H1 (cell line): Measurements from ENCODE around the gene COL12A1. TPM values are rescaled to one million over a fixed set of nuclear protein-coding genes. Genes with fewer than 3 reads are reported as not detected.

Experiments
- CTCF ChIA-PET: fragments of 300-600 bp; sonication (Branson Sonifier 250); formaldehyde crosslinking; loops from one replicate; lab custom pipeline; 2021; ENCODE audit not compliant: partially characterized antibody; lab: Charles Lee
- POLR2A ChIA-PET: fragments of 300-600 bp; sonication (Branson Sonifier 250); formaldehyde crosslinking; loops from one replicate; lab custom pipeline; 2021; ENCODE audit warnings: inconsistent platforms; ENCODE audit not compliant: partially characterized antibody; lab: Charles Lee
- DNase-seq, 2 experiments: peaks; one replicate each; pipeline versions ENCODE4 v3.0.0 to v3.0.0-alpha.2; 2010 to 2022; ENCODE audit warnings: low spot score in 2 of 2, low read depth in 1 of 2, mixed read lengths in 1 of 2
- FAIRE-seq: peaks from 2 replicates; lab custom pipeline; 2011; peaks lifted over from hg19 to GRCh38; lab: Jason Lieb, UNC
- H2AFZ ChIP-seq: 2 replicates; pipeline ENCODE4 v1.8.1; 2012; ENCODE audit warnings: low read length, inconsistent platforms
- H2AK5ac ChIP-seq: 2 replicates; pipeline ENCODE4 v1.6.1; 2013; ENCODE audit warnings: low read depth, low read length
- H2BK120ac ChIP-seq: replicated peaks from 2 replicates; pipeline ENCODE3; 2013; ENCODE audit warnings: low read depth, low read length, inconsistent platforms
- H2BK12ac ChIP-seq: 2 replicates; pipeline ENCODE4 v1.6.1; 2013; ENCODE audit warnings: low read depth, low read length
- H2BK15ac ChIP-seq: 2 replicates; pipeline ENCODE4 v1.6.1; 2013; ENCODE audit warnings: low read length
- H2BK20ac ChIP-seq: 2 replicates; pipeline ENCODE4 v1.6.1; 2013; ENCODE audit warnings: low read length
- H2BK5ac ChIP-seq: 2 replicates; pipeline ENCODE4 v1.6.1; 2013; ENCODE audit warnings: low read depth, low read length
- H3K14ac ChIP-seq: 2 replicates; pipeline ENCODE4 v1.6.1; 2013; ENCODE audit warnings: inconsistent platforms; ENCODE audit not compliant: insufficient read length
- H3K18ac ChIP-seq: 2 replicates; pipeline ENCODE4 v1.6.1; 2013; ENCODE audit warnings: low read length; ENCODE audit errors: extremely low read depth
- H3K23ac ChIP-seq: 2 replicates; pipeline ENCODE4 v1.6.1; 2013; ENCODE audit warnings: inconsistent platforms; ENCODE audit not compliant: insufficient read length
- H3K23me2 ChIP-seq: 2 replicates; pipeline ENCODE4 v1.6.1; 2013; ENCODE audit warnings: low read depth, low read length
- H3K27ac ChIP-seq: 2 replicates; pipeline ENCODE4 v1.6.1; 2011; ENCODE audit warnings: low read depth, low read length, inconsistent platforms
- H3K27me3 ChIP-seq, 4 experiments: replicated peaks in 1 of 4; 1 replicate in 1 of 4; 2 replicates in 3 of 4; pipeline versions ENCODE4 v1.6.1 to v1.8.1; 2011 to 2013; ENCODE audit warnings: low read length in 3 of 4, mild to moderate bottlenecking in 3 of 4, inconsistent platforms in 2 of 4, mixed read lengths in 2 of 4, moderate library complexity in 1 of 4; ENCODE audit not compliant: control insufficient read depth in 3 of 4, insufficient read depth in 3 of 4; ENCODE audit errors: extremely low read depth in 1 of 4
- H3K36me3 ChIP-seq, 4 experiments: 2 replicates each; pipeline versions ENCODE4 v1.6.1 to v1.8.1; 2011 to 2013; ENCODE audit warnings: mild to moderate bottlenecking in 4 of 4, low read length in 3 of 4, moderate library complexity in 2 of 4, control low read depth in 1 of 4, inconsistent platforms in 1 of 4; ENCODE audit not compliant: insufficient read depth in 4 of 4, control insufficient read depth in 2 of 4
- H3K4ac ChIP-seq: replicated peaks from 2 replicates; pipeline ENCODE3; 2013; ENCODE audit warnings: low read length, low read depth, mixed read lengths, inconsistent platforms; ENCODE audit not compliant: insufficient read length
- H3K4me1 ChIP-seq, 4 experiments: replicated peaks in 1 of 4; 1 replicate in 1 of 4; 2 replicates in 3 of 4; pipeline versions ENCODE4 v1.6.1 to v1.8.1; 2011 to 2013; ENCODE audit warnings: low read length in 3 of 4, inconsistent platforms in 2 of 4, mixed read lengths in 1 of 4; ENCODE audit not compliant: insufficient read depth in 4 of 4, control insufficient read depth in 3 of 4
- H3K4me2 ChIP-seq, 2 experiments: 2 replicates each; pipeline versions ENCODE4 v1.6.1 to v1.8.1; 2011 to 2013; ENCODE audit warnings: low read depth in 2 of 2, low read length in 2 of 2, control low read depth in 1 of 2, inconsistent platforms in 1 of 2, mild to moderate bottlenecking in 1 of 2; ENCODE audit not compliant: insufficient read depth in 1 of 2
- H3K4me3 ChIP-seq, 4 experiments: fragments of 200-600, 300-600 bp in 1 of 4; sonication (generic), shearing (Covaris generic), sonication (Bioruptor Twin) in 1 of 4; 2 replicates each; pipeline versions ENCODE4 v1.5.1 to v1.8.1; 2011 to 2016; ENCODE audit warnings: low read length in 4 of 4, low read depth in 3 of 4, control low read depth in 2 of 4, inconsistent platforms in 2 of 4, mild to moderate bottlenecking in 2 of 4, mixed read lengths in 1 of 4, moderate library complexity in 1 of 4; ENCODE audit not compliant: insufficient read depth in 2 of 4; ENCODE audit errors: extremely low read depth in 1 of 4
- H3K56ac ChIP-seq: replicated peaks from 2 replicates; pipeline ENCODE3; 2013; ENCODE audit warnings: low read depth, mild to moderate bottlenecking, mixed read lengths, low read length, inconsistent platforms; ENCODE audit not compliant: insufficient read length
- H3K79me1 ChIP-seq: 2 replicates; pipeline ENCODE4 v1.6.1; 2013; ENCODE audit warnings: low read depth, low read length, control low read depth
- H3K79me2 ChIP-seq, 2 experiments: 2 replicates each; pipeline versions ENCODE4 v1.6.1 to v1.8.1; 2012 to 2013; ENCODE audit warnings: low read length in 2 of 2, mild to moderate bottlenecking in 2 of 2, inconsistent platforms in 1 of 2; ENCODE audit not compliant: insufficient read depth in 2 of 2, control insufficient read depth in 1 of 2
- H3K9ac ChIP-seq, 4 experiments: replicated peaks in 1 of 4; 1 replicate in 1 of 4; 2 replicates in 3 of 4; pipeline versions ENCODE4 v1.6.1 to v1.8.1; 2011 to 2013; ENCODE audit warnings: low read depth in 3 of 4, low read length in 3 of 4, control low read depth in 2 of 4, mild to moderate bottlenecking in 2 of 4, moderate library complexity in 2 of 4, inconsistent platforms in 1 of 4; ENCODE audit errors: extremely low read depth in 1 of 4
- H3K9me3 ChIP-seq, 2 experiments: 2 replicates each; pipeline versions ENCODE4 v1.6.1 to v1.8.1; 2012 to 2013; ENCODE audit warnings: mild to moderate bottlenecking in 2 of 2, moderate library complexity in 2 of 2, control low read depth in 1 of 2, inconsistent platforms in 1 of 2, low read depth in 1 of 2, low read length in 1 of 2, mixed read lengths in 1 of 2; ENCODE audit not compliant: insufficient read depth in 2 of 2
- H4K20me1 ChIP-seq, 2 experiments: replicated peaks in 1 of 2; 2 replicates each; pipeline versions ENCODE3 to v1.8.1; 2011 to 2013; ENCODE audit warnings: inconsistent platforms in 2 of 2, low read length in 2 of 2, mild to moderate bottlenecking in 1 of 2; ENCODE audit not compliant: insufficient read depth in 2 of 2, control insufficient read depth in 1 of 2
- H4K5ac ChIP-seq: 2 replicates; pipeline ENCODE4 v1.6.1; 2013; ENCODE audit warnings: low read length, low read depth, mixed read lengths, inconsistent platforms; ENCODE audit not compliant: insufficient read length
- H4K8ac ChIP-seq: 2 replicates; pipeline ENCODE4 v1.8.0; 2013; ENCODE audit warnings: mild to moderate bottlenecking, moderate library complexity, low read length, inconsistent platforms; ENCODE audit not compliant: insufficient read depth; ENCODE audit errors: extremely low read depth
- H4K91ac ChIP-seq: replicated peaks from 2 replicates; pipeline ENCODE3; 2013; ENCODE audit warnings: low read length, mixed read lengths, inconsistent platforms; ENCODE audit not compliant: insufficient read length
- CREB1 ChIP-seq: IDR thresholded peaks from 2 replicates; pipeline ENCODE4 v1.6.1; 2012; ENCODE audit warnings: inconsistent platforms
- CTCF ChIP-seq, 3 experiments: IDR thresholded peaks; 1 replicate in 2 of 3; 2 replicates in 1 of 3; pipeline versions ENCODE4 v1.5.1 to v1.6.1; 2011; ENCODE audit warnings: low read length in 3 of 3, mild to moderate bottlenecking in 3 of 3, inconsistent platforms in 2 of 3, low read depth in 1 of 3, moderate library complexity in 1 of 3; ENCODE audit not compliant: insufficient read depth in 1 of 3; ENCODE audit errors: control extremely low read depth in 1 of 3
- RAD21 ChIP-seq, 2 experiments: IDR thresholded peaks in 1 of 2; conservative IDR thresholded peaks in 1 of 2; 2 replicates each; pipeline ENCODE4 v1.6.1; 2011; ENCODE audit warnings: low read depth in 2 of 2, low read length in 2 of 2, improper control_type of control experiment in 1 of 2, inconsistent platforms in 1 of 2, mild to moderate bottlenecking in 1 of 2, moderate library complexity in 1 of 2
- RNF2 ChIP-seq: fragments of 200-900, 300-1000 bp; sonication (generic); IDR thresholded peaks from 2 replicates; pipeline ENCODE4 v1.7.1; 2016; ENCODE audit warnings: borderline replicate concordance, low read depth, mild to moderate bottlenecking, antibody characterized with exemption, low read length; ENCODE audit not compliant: poor library complexity, severe bottlenecking; ENCODE audit errors: missing control alignments
- SUZ12 ChIP-seq: fragments of 200-600 bp; sonication (generic); IDR thresholded peaks from 2 replicates; pipeline ENCODE4 v1.6.1; 2012; ENCODE audit warnings: mild to moderate bottlenecking, inconsistent platforms, low read length, moderate library complexity, mixed read lengths
- WGBS, 2 experiments: shearing (Covaris generic) in 1 of 2; methylation state at CpG; one replicate each; pipeline versions ENCODE4 v1.1.6 to v1.1.7; 2013 to 2015; ENCODE audit warnings: low lambda C conversion rate in 2 of 2, mixed read lengths in 2 of 2, inconsistent platforms in 1 of 2, low coverage in 1 of 2, missing lambda C conversion rate in 1 of 2; ENCODE audit not compliant: insufficient replicate concordance in 2 of 2, insufficient coverage in 1 of 2, insufficient read length in 1 of 2; ENCODE audit errors: extremely low coverage in 1 of 2, missing lambda C conversion rate in 1 of 2; 5-methylcytosine and 5-hydroxymethylcytosine counted together
- polyA plus RNA-seq, 7 experiments: library from polyadenylated mRNA; depleted of rRNA in 3 of 7; stranded (reverse) in 5 of 7; unstranded in 2 of 7; fragments of >200 nt in 5 of 7; fragments of 200-250 nt in 2 of 7; gene quantifications; 1 replicate in 5 of 7; 2 replicates in 1 of 7; 4 replicates in 1 of 7; pipeline versions ENCODE4 v1.2.1 to v1.2.3, GENCODE V29; 2011 to 2013; ENCODE audit warnings: missing spikeins in 2 of 7, mixed read lengths in 2 of 7
- total RNA-seq: library from RNA; stranded (reverse); fragmentation: NEBNext Ultra II Directional; extraction: Animal tissue kit (Norgen Biotek cat#: 25700); gene quantifications from 2 replicates; pipeline ENCODE4 v1.2.1, GENCODE V29; 2021

The COL12A1 gene
- total and polyA plus RNA-seq, 2 of the 8 experiments (the other 6 are each of a cell fraction or from before 2014, with no cell fraction given): 1.4 to 4.7 TPM

DNA sequence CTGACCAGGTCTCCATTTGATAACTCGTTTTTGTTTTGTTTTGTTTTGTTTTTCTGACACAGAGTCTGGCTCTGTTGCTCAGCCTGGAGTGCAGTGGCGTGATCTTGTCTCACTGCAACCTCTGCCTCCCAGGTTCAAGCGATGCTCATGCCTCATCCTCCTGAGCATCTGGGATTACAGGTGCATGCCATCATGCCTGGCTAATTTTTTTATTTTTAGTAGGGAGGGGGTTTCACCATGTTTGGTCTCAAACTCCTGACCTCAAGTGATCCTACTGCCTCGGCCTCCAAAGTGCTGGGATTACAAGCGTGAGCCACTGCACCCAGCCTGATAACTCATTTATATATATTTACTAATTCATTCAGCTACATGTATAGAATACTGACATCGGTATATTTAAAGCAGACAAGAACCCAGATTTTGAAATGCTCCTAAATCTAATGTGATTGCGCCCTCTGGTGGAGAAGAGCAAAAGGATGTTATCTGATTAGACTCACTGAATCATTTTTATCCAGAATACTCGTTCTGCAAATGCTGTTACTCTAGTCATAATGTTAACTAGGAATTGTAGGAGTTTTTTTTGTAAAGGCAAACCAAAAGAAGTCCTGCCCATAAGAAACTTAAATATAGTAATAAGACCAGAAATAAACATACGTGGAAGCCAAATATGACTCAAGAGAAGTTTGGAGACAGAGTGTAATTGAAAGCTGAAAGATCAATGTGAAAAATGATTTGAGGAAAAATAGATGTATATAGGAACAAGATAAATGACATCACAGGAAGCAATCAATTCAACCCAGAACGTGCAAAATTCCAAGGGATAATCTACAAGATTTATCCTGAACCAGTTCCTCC, 5.3 kb upstream of the COL12A1 start:
- Histone ChIP-seq H3K79me2 (no peaks in the 10 kb centered on the region), H3K14ac (no peak overlapping the region), H4K91ac (no peak overlapping the region), H2BK20ac (no peak overlapping the region), H3K27me3 (peaks cover 18 to 28% (median 27%) of the 10 kb centered on the region in 4 experiments), H3K36me3 (no peaks in the 10 kb centered on the region), H2BK12ac (no peak overlapping the region), H2BK15ac (no peak overlapping the region), H3K18ac (no peak overlapping the region), H3K23ac (no peak overlapping the region), H3K9ac (no peak overlapping the region), H3K27ac (no peak overlapping the region), H3K79me1 (no peaks in the 10 kb centered on the region), H3K23me2 (peaks cover 22% of the 10 kb centered on the region), H2AK5ac (no peak overlapping the region), H3K56ac (no peak overlapping the region), H4K8ac (no peak overlapping the region), H3K4me2 (no peak overlapping the region), H2BK120ac (no peak overlapping the region), H3K4ac (no peak overlapping the region), H4K5ac (no peak overlapping the region), H3K4me3 (no peak overlapping the region), H3K9me3 (no peaks in the 10 kb centered on the region), H2BK5ac (no peak overlapping the region), H3K4me1 (peaks cover 9 to 20% (median 11%) of the 10 kb centered on the region in 4 experiments; a peak in 6 of 7 replicates), H2AFZ (no peak overlapping the region), H4K20me1 (no peaks in the 10 kb centered on the region)
- no peak for TF ChIP-seq SUZ12
- peak; percentile 74 to 75 for TF ChIP-seq RAD21 (IDR thresholded peaks at IDR 0.05 in 1 of 2, conservative IDR thresholded peaks at IDR 0.05 in 1 of 2; ENCODE audit: low read depth in 2 of 2, low read length in 2 of 2)
- TF ChIP-seq CTCF (IDR thresholded peaks at IDR 0.05; ENCODE audit: control extremely low read depth in 1 of 3, insufficient read depth in 1 of 3, low read depth in 1 of 3, low read length in 3 of 3): peak in 2 of 3 experiments; percentile 50 to 70; a peak in 2 of 4 replicates
- TF ChIP-seq RNF2: no peak
- TF ChIP-seq CREB1: no peak
- POLR2A ChIA-PET: interaction anchor here (0.6 to 1.5 kb wide), 2 partner anchors 32 to 404 kb away, joined by 3 read pairs; partner anchors contain the start of gene COX7A2
- CTCF ChIA-PET: interaction anchor here (0.7 to 11.0 kb wide), 63 partner anchors 8 to 1677 kb away, joined by 3 to 104 read pairs (median 4); no protein-coding TSS in a partner anchor
- no peak for DNase-seq
- FAIRE-seq: peak; percentile 45
- 47% methylated on average over 10 of the region's 10 CpGs; no CpG with 5 or more reads in 1 of the 2 experiments for WGBS, 2 experiments
